GM12872 (cell line): ENCODE measurements around the gene LRRC3.

Experiments used
- CTCF ChIP-seq: IDR thresholded peaks from 3 replicates; pipeline ENCODE4 v1.5.1; 2011; ENCODE audit warnings: low read depth, mild to moderate bottlenecking, low read length, moderate library complexity; ENCODE audit not compliant: insufficient read depth

LRRC3 gene

GRCh38 chr21:44432841-44433790 is 22.2 kb upstream of the LRRC3 start:
- TF ChIP-seq CTCF: no peak

- no peak for TF ChIP-seq CTCF
Observed at GRCh38 chr21:44433791-44434567, 21.3 kb upstream of the LRRC3 start.

GRCh38 chr21:44434568-44434925 is 20.8 kb upstream of the LRRC3 start:
- no peak for TF ChIP-seq CTCF

GRCh38 chr21:44434936-44435635 is 20.2 kb upstream of the LRRC3 start:
- no peak for TF ChIP-seq CTCF

- no peak for TF ChIP-seq CTCF
Observed at GRCh38 chr21:44436111-44436611, 19.1 kb upstream of the LRRC3 start.

- TF ChIP-seq CTCF: no peak
Observed at GRCh38 chr21:44436958-44437357, 18.4 kb upstream of the LRRC3 start.

GRCh38 chr21:44437371-44437695 is 18.0 kb upstream of the LRRC3 start:
- no peak for TF ChIP-seq CTCF
